HepG2 (cell line): ENCODE measurements around the gene TUBGCP3. TPM values are rescaled to one million over a fixed set of nuclear protein-coding genes. Genes with fewer than 3 reads are reported as not detected.

Experiments used
- ATAC-seq: fragments of 200-7000 bp; cut with Tn5 transposase; 3 replicates; pipeline ENCODE4 v1.9.1; 2020; ENCODE audit warnings: mild to moderate bottlenecking, moderate library complexity
- BruUV-seq: library from RNA; stranded (reverse); fragments of 400-500 nt; replicated peaks from 2 replicates; lab custom pipeline; 2021; lab: Mats Ljungman, UMichigan
- CTCF ChIA-PET: fragments of 300-600 bp; formaldehyde crosslinking; extraction: SDS; loops from one replicate; lab custom pipeline; 2021; ENCODE audit warnings: low total read pairs, inconsistent platforms, low intra/inter-chr PET ratio; lab: Yijun Ruan, JAX
- POLR2A ChIA-PET: fragments of 350-600 bp; sonication (Branson Sonifier 250); formaldehyde crosslinking; loops from one replicate; lab custom pipeline; 2020; ENCODE audit warnings: antibody characterized with exemption, inconsistent platforms; lab: Yijun Ruan, JAX
- DNase-seq: peaks from one replicate; pipeline ENCODE4 v3.0.0-alpha.2; 2015; ENCODE audit warnings: low spot score
- FAIRE-seq: peaks from 3 replicates; lab custom pipeline; 2011; peaks lifted over from hg19 to GRCh38; lab: Jason Lieb, UNC
- H2AFZ ChIP-seq: one replicate; pipeline ENCODE4 v1.6.1; 2011; ENCODE audit warnings: low read length, inconsistent platforms
- H3K27ac ChIP-seq: fragments of 300-600 bp; 3 replicates; pipeline ENCODE4 v1.8.0; 2011; ENCODE audit warnings: mixed run types, mild to moderate bottlenecking, mixed read lengths, low read length, inconsistent platforms; ENCODE audit not compliant: insufficient read depth; ENCODE audit errors: extremely low read length
- H3K27me3 ChIP-seq, 2 experiments: fragments of 200-600 bp in 1 of 2; 2 replicates in 1 of 2; 3 replicates in 1 of 2; pipeline versions ENCODE4 v1.6.0 to v1.8.0; 2011; ENCODE audit warnings: low read length in 2 of 2, mild to moderate bottlenecking in 2 of 2, moderate library complexity in 2 of 2, inconsistent platforms in 1 of 2; ENCODE audit not compliant: insufficient read depth in 2 of 2, control insufficient read depth in 1 of 2
- H3K36me3 ChIP-seq, 2 experiments: fragments of 200-600 bp in 1 of 2; replicated peaks in 1 of 2; 2 replicates in 1 of 2; 3 replicates in 1 of 2; pipeline versions ENCODE4 v1.5.1 to v1.8.0; 2011; ENCODE audit warnings: low read length in 2 of 2, inconsistent platforms in 1 of 2; ENCODE audit not compliant: insufficient read depth in 2 of 2, control insufficient read depth in 1 of 2
- H3K4me1 ChIP-seq: 2 replicates; pipeline ENCODE4 v1.5.1; 2012; ENCODE audit warnings: low read length, inconsistent platforms; ENCODE audit not compliant: insufficient read depth
- H3K4me2 ChIP-seq: 2 replicates; pipeline ENCODE4 v1.6.0; 2011; ENCODE audit warnings: low read depth, low read length, inconsistent platforms
- H3K4me3 ChIP-seq, 3 experiments: fragments of 200-600 bp in 1 of 3; sonication (generic), shearing (Covaris generic) in 1 of 3; replicated peaks in 1 of 3; 2 replicates each; pipeline ENCODE4 v1.5.1; 2011 to 2016; ENCODE audit warnings: low read length in 3 of 3, inconsistent platforms in 2 of 3, low read depth in 2 of 3, mild to moderate bottlenecking in 2 of 3, control low read depth in 1 of 3, mixed read lengths in 1 of 3; ENCODE audit not compliant: insufficient read depth in 1 of 3
- H3K79me2 ChIP-seq: one replicate; pipeline ENCODE4 v1.6.1; 2011; ENCODE audit warnings: low read length, inconsistent platforms; ENCODE audit not compliant: insufficient read depth
- H3K9ac ChIP-seq: 2 replicates; pipeline ENCODE4 v1.6.0; 2011; ENCODE audit warnings: mild to moderate bottlenecking, low read depth, low read length, inconsistent platforms; ENCODE audit not compliant: insufficient read depth
- H3K9me3 ChIP-seq: 2 replicates; pipeline ENCODE4 v1.5.1; 2012; ENCODE audit warnings: mild to moderate bottlenecking, low read length
- H4K20me1 ChIP-seq: 2 replicates; pipeline ENCODE4 v1.6.0; 2011; ENCODE audit warnings: inconsistent platforms, mild to moderate bottlenecking, low read length, moderate library complexity; ENCODE audit not compliant: insufficient read depth
- ATF7-NPFF ChIP-seq: sonication (generic); formaldehyde crosslinking; IDR thresholded peaks from 2 replicates; pipeline ENCODE4 v1.8.1; 2023; ENCODE audit warnings: mild to moderate bottlenecking, low read depth, missing genetic modification reagents, moderate library complexity
- FOXO1 ChIP-seq: sonication (generic); formaldehyde crosslinking; IDR thresholded peaks from 2 replicates; pipeline ENCODE4 v1.4.0; 2020; ENCODE audit warnings: missing genetic modification reagents
- JDP2 ChIP-seq: sonication (generic); formaldehyde crosslinking; IDR thresholded peaks from 2 replicates; pipeline ENCODE4 v1.8.1; 2022; ENCODE audit warnings: missing genetic modification reagents, borderline replicate concordance
- MIER3 ChIP-seq: IDR thresholded peaks from 2 replicates; pipeline ENCODE4 v1.6.1; 2016; ENCODE audit warnings: missing compliant biosample characterization, borderline replicate concordance
- NCOA2 ChIP-seq: sonication (generic); formaldehyde crosslinking; IDR thresholded peaks from 2 replicates; pipeline ENCODE4 v1.8.0; 2022; ENCODE audit warnings: inconsistent platforms
- NR2F1 ChIP-seq, 2 experiments: fragments of 450-650 bp in 1 of 2; formaldehyde crosslinking in 1 of 2; IDR thresholded peaks; 2 replicates each; pipeline versions ENCODE4 v1.5.0 to v1.6.1; 2016 to 2020; ENCODE audit warnings: mild to moderate bottlenecking in 1 of 2, missing compliant biosample characterization in 1 of 2, missing genetic modification reagents in 1 of 2, moderate library complexity in 1 of 2
- PBX3 ChIP-seq: sonication (generic); formaldehyde crosslinking; IDR thresholded peaks from 2 replicates; pipeline ENCODE4 v1.8.1; 2023; ENCODE audit warnings: missing genetic modification reagents, inconsistent platforms, borderline replicate concordance
- SCMH1 ChIP-seq: sonication (generic); formaldehyde crosslinking; IDR thresholded peaks from 2 replicates; pipeline ENCODE4 v1.9.0; 2021; ENCODE audit warnings: missing genetic modification reagents, mild to moderate bottlenecking, borderline replicate concordance
- SP4 ChIP-seq: sonication (generic); formaldehyde crosslinking; IDR thresholded peaks from 2 replicates; pipeline ENCODE4 v1.8.1; 2023; ENCODE audit warnings: mild to moderate bottlenecking, missing genetic modification reagents
- ZNF232 ChIP-seq: sonication (generic); formaldehyde crosslinking; IDR thresholded peaks from 2 replicates; pipeline ENCODE4 v1.4.0; 2020; ENCODE audit warnings: missing genetic modification reagents, borderline replicate concordance
- ZNF256 ChIP-seq: sonication (generic); formaldehyde crosslinking; conservative IDR thresholded peaks from 2 replicates; pipeline ENCODE4 v1.4.0; 2020; ENCODE audit warnings: missing genetic modification reagents
- ZNF276 ChIP-seq: sonication (generic); formaldehyde crosslinking; IDR thresholded peaks from 2 replicates; pipeline ENCODE4 v1.4.0; 2020; ENCODE audit warnings: mild to moderate bottlenecking, low read depth, missing genetic modification reagents
- ZNF614 ChIP-seq: IDR thresholded peaks from 2 replicates; pipeline ENCODE4 v1.6.1; 2018; ENCODE audit warnings: missing biosample characterization, missing genetic modification reagents, inconsistent platforms, borderline replicate concordance
- WGBS: methylation state at CpG from one replicate; pipeline ENCODE4 v1.1.6; 2017; ENCODE audit warnings: low lambda C conversion rate; 5-methylcytosine and 5-hydroxymethylcytosine counted together
- in situ Hi-C: cut with HindIII; loops from 2 replicates; pipeline ENCODE4 v1.10.0; 2017; ENCODE audit warnings: low pct_unique_long_range_greater_than_20kb; ENCODE audit not compliant: extremely low pct_ligation_motif_present
- intact Hi-C: fragments of 100-400 bp; cut with micrococcal nuclease; formaldehyde crosslinking; loops from one replicate; pipeline ENCODE4 v1.10.0; 2022; ENCODE audit not compliant: unreplicated experiment
- polyA plus RNA-seq, 8 experiments: library from polyadenylated mRNA; depleted of rRNA in 3 of 8; stranded (reverse) in 7 of 8; unstranded in 1 of 8; fragments of >200 nt; fragmentation: Illumina TruSeq in 4 of 8; extraction: Trizol in 4 of 8; gene quantifications; 2 replicates each; pipeline versions ENCODE4 v1.2.1 to v1.2.3, GENCODE V29; 2011 to 2016; ENCODE audit warnings: low read depth in 4 of 8, missing spikeins in 1 of 8, mixed read lengths in 1 of 8; ENCODE audit not compliant: insufficient read depth in 1 of 8
- total RNA-seq, 5 experiments: library from RNA; depleted of rRNA; stranded (reverse); fragments of >200 nt; fragmentation: Illumina TruSeq; extraction: Trizol; gene quantifications; 2 replicates each; pipeline ENCODE4 v1.2.3, GENCODE V29; 2016; ENCODE audit warnings: low read depth in 1 of 5

The TUBGCP3 gene
- total and polyA plus RNA-seq, 2 of the 13 experiments (the other 11 are each of a cell fraction or from before 2014, with no cell fraction given), result 12.6 to 15.5 TPM

GRCh38 chr13:112530861-112531260 is 57.1 kb downstream of the TUBGCP3 start:
- FAIRE-seq, result no peak
- no peak overlapping the region for H2AFZ ChIP-seq
- POLR2A ChIA-PET, result no interaction called here

More at GRCh38 chr13:112530861-112531260, 57.1 kb downstream of the TUBGCP3 start:
- no peak overlapping the region for H3K4me3 ChIP-seq
- in situ Hi-C loops (no loop called here), intact Hi-C loops (no loop called here)
- DNase-seq (no peak), ATAC-seq (no peak)
- H4K20me1 ChIP-seq, result no peaks in the 10 kb centered on the region
- BruUV-seq, result no TSS peak
- H3K79me2 ChIP-seq, result no peaks in the 10 kb centered on the region
- no peak overlapping the region for H3K9ac ChIP-seq
- no peaks in the 10 kb centered on the region for H3K9me3 ChIP-seq
- WGBS, result 97% methylated on average over 2 of the region's 2 CpGs
- no peaks in the 10 kb centered on the region for H3K4me1 ChIP-seq
- H3K27me3 ChIP-seq, result no peaks in the 10 kb centered on the region
- CTCF ChIA-PET, result no interaction called here
- TF ChIP-seq ZNF232 (CRISPR knock-in tag), result no peak
- no peak for TF ChIP-seq ZNF256
- TF ChIP-seq NR2F1 (CRISPR knock-in tag; IDR thresholded peaks at IDR 0.05), result no peak
- no peak for TF ChIP-seq FOXO1
- no peak for TF ChIP-seq JDP2 (CRISPR knock-in tag)
- no peak for TF ChIP-seq PBX3 (CRISPR knock-in tag)
- TF ChIP-seq SCMH1 (CRISPR knock-in tag), result no peak
- no peak for TF ChIP-seq ATF7-NPFF (CRISPR knock-in tag)
- no peak for TF ChIP-seq ZNF276 (CRISPR knock-in tag)
- TF ChIP-seq NCOA2 (CRISPR knock-in tag), result no peak
- no peak for TF ChIP-seq SP4 (CRISPR knock-in tag)
- TF ChIP-seq ZNF614 (CRISPR knock-in tag), result no peak
- no peak for TF ChIP-seq MIER3
- H3K27ac ChIP-seq, result no peak overlapping the region
- H3K4me2 ChIP-seq, result no peak overlapping the region
- peaks cover 0 to 15% of the 10 kb centered on the region in 2 experiments; a peak in 3 of 5 replicates for H3K36me3 ChIP-seq
